Peyer's patch (tissue), 4 donors: ENCODE data around the gene DNAL1. TPM values are rescaled to one million over a fixed set of nuclear protein-coding genes. Genes with fewer than 3 reads are reported as not detected.

ENCODE experiments used
- DNase-seq, 3 donors: peaks; one replicate each; pipeline ENCODE4 v3.0.0-alpha.2; 2017 to 2019
- H3K27ac ChIP-seq, 4 donors: fragments of 200-600 bp; sonication (generic); one replicate each; pipeline ENCODE4 v1.5.1; 2016 to 2019
- H3K27me3 ChIP-seq, 2 donors: fragments of 200-600 bp; sonication (generic); one replicate each; pipeline ENCODE4 v1.5.1; 2019
- H3K36me3 ChIP-seq, 3 donors: fragments of 200-600 bp; sonication (generic); one replicate each; pipeline ENCODE4 v1.5.1; 2016 to 2019
- H3K4me1 ChIP-seq, 4 donors: fragments of 200-600 bp; sonication (generic); one replicate each; pipeline ENCODE4 v1.5.1; 2016 to 2019
- H3K4me3 ChIP-seq, 4 donors: fragments of 200-600 bp; sonication (generic); 1 replicate in 3 of 4; 2 replicates in 1 of 4; pipeline ENCODE4 v1.5.1; 2016 to 2019; ENCODE audit warnings: mild to moderate bottlenecking in 1 of 4
- H3K9me3 ChIP-seq, 4 donors: fragments of 200-600 bp; sonication (generic); one replicate each; pipeline ENCODE4 v1.5.1; 2016 to 2019; ENCODE audit warnings: mild to moderate bottlenecking in 1 of 4
- CTCF ChIP-seq, 6 experiments: fragments of 450-650 bp in 4 of 6; fragments of 200-600 bp in 2 of 6; sonication (generic) in 1 of 6; IDR thresholded peaks; one replicate each; pipeline ENCODE4 v1.5.1; 2017 to 2019; ENCODE audit warnings: antibody characterized with exemption in 6 of 6, mild to moderate bottlenecking in 3 of 6, moderate library complexity in 1 of 6
- POLR2A ChIP-seq, 2 donors: fragments of 450-650 bp; IDR thresholded peaks; one replicate each; pipeline ENCODE4 v1.5.1; 2017; ENCODE audit warnings: antibody characterized with exemption in 2 of 2, mild to moderate bottlenecking in 2 of 2, moderate library complexity in 2 of 2
- total RNA-seq, 4 donors: library from RNA; depleted of rRNA; stranded (reverse); fragments of >200 nt; gene quantifications; one replicate each; pipeline ENCODE4 v1.1.0, GENCODE V29; 2016

The DNAL1 gene
- total RNA-seq, 4 donors from 2014 or later: 1.7 to 7.6 (median 4.6) TPM

GRCh38 chr14:73661872-73662271 is 17.1 kb downstream of the DNAL1 start:
- Histone ChIP-seq H3K27ac (no peak overlapping the region), H3K27me3 (no peaks in the 10 kb centered on the region), H3K4me1 (no peaks in the 10 kb centered on the region), H3K4me3 (no peak overlapping the region), H3K9me3 (no peaks in the 10 kb centered on the region), H3K36me3 (no peaks in the 10 kb centered on the region)
- TF ChIP-seq POLR2A (IDR thresholded peaks at IDR 0.05): no peak
- no peak for TF ChIP-seq CTCF (IDR thresholded peaks at IDR 0.05)
- DNase-seq: no peak

- Histone ChIP-seq H3K27ac (no peak overlapping the region), H3K4me3 (no peak overlapping the region), H3K36me3 (no peaks in the 10 kb centered on the region), H3K27me3 (no peaks in the 10 kb centered on the region), H3K4me1 (no peaks in the 10 kb centered on the region), H3K9me3 (no peaks in the 10 kb centered on the region)
- TF ChIP-seq POLR2A (IDR thresholded peaks at IDR 0.05): no peak
- TF ChIP-seq CTCF (IDR thresholded peaks at IDR 0.05): peak in 4 of 6 experiments; percentile 10 to 34 (median 27)
- DNase-seq: no peak
These were observed 17.7 kb downstream of the DNAL1 start for GRCh38 chr14:73662487-73662943.

GRCh38 chr14:73663548-73664212 is 18.9 kb downstream of the DNAL1 start:
- DNase-seq: no peak
- Histone ChIP-seq H3K27ac (no peak overlapping the region), H3K27me3 (no peaks in the 10 kb centered on the region), H3K4me1 (no peaks in the 10 kb centered on the region), H3K36me3 (no peaks in the 10 kb centered on the region), H3K4me3 (no peak overlapping the region), H3K9me3 (no peaks in the 10 kb centered on the region)
- TF ChIP-seq CTCF (IDR thresholded peaks at IDR 0.05): no peak
- TF ChIP-seq POLR2A (IDR thresholded peaks at IDR 0.05): no peak

GRCh38 chr14:73665130-73665529 is 20.3 kb downstream of the DNAL1 start:
- Histone ChIP-seq H3K27ac (no peak overlapping the region), H3K4me3 (no peak overlapping the region), H3K4me1 (no peaks in the 10 kb centered on the region), H3K9me3 (no peaks in the 10 kb centered on the region), H3K36me3 (no peaks in the 10 kb centered on the region), H3K27me3 (no peaks in the 10 kb centered on the region)
- TF ChIP-seq CTCF (IDR thresholded peaks at IDR 0.05): no peak
- no peak for TF ChIP-seq POLR2A (IDR thresholded peaks at IDR 0.05)
- DNase-seq: no peak

- Histone ChIP-seq H3K27ac (no peak overlapping the region), H3K4me3 (no peak overlapping the region), H3K9me3 (no peaks in the 10 kb centered on the region), H3K27me3 (no peaks in the 10 kb centered on the region), H3K4me1 (no peaks in the 10 kb centered on the region), H3K36me3 (no peaks in the 10 kb centered on the region)
- DNase-seq: no peak
- TF ChIP-seq CTCF (IDR thresholded peaks at IDR 0.05) (no peak), POLR2A (IDR thresholded peaks at IDR 0.05) (no peak)
These were observed 21.8 kb downstream of the DNAL1 start for GRCh38 chr14:73666583-73666982.
